GM10266 (cell line): ENCODE results near the gene BLMH.
A peak's percentile ranks its signal among the peaks of the same experiment; 100 is the strongest.
"Not testable (repeated sequence)": the region's sequence is repeated elsewhere in the genome, so short reads cannot be mapped to it uniquely, and the experiment has no call there.

Source experiments
- DNase-seq: peaks from one replicate; pipeline ENCODE4 v3.0.0; 2012; ENCODE audit errors: extremely low spot score
- TF ChIP-seq, protein P1 (sequence below): IDR thresholded peaks from 2 replicates; pipeline ENCODE4 v1.5.1; 2012; ENCODE audit warnings: mild to moderate bottlenecking, low read depth; ENCODE audit not compliant: control insufficient read depth, insufficient read depth; ENCODE audit errors: missing control alignments

The BLMH gene

DNA sequence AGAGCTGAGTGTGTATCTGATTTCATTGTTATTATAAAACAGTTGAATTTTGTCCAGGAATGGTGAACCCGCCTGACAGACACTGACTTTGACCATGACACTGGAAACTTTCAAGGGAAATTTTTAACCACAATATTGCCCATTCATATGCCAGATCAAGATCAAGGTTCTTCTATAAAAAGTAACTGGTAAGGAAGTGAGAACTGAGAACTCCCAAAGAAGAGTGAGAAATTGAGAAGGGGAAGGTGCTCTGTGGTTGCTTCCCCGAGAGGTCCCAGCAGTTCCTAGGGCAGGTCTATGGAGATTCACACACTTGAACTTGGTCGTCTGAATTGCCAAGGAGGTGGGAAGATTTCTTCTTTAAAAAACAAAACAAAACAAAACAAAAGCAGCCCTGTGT is 83.5 kb downstream of the BLMH start:
- TF ChIP-seq, protein P1, sequence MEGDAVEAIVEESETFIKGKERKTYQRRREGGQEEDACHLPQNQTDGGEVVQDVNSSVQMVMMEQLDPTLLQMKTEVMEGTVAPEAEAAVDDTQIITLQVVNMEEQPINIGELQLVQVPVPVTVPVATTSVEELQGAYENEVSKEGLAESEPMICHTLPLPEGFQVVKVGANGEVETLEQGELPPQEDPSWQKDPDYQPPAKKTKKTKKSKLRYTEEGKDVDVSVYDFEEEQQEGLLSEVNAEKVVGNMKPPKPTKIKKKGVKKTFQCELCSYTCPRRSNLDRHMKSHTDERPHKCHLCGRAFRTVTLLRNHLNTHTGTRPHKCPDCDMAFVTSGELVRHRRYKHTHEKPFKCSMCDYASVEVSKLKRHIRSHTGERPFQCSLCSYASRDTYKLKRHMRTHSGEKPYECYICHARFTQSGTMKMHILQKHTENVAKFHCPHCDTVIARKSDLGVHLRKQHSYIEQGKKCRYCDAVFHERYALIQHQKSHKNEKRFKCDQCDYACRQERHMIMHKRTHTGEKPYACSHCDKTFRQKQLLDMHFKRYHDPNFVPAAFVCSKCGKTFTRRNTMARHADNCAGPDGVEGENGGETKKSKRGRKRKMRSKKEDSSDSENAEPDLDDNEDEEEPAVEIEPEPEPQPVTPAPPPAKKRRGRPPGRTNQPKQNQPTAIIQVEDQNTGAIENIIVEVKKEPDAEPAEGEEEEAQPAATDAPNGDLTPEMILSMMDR, result no peak
- DNase-seq, result no peak

DNA sequence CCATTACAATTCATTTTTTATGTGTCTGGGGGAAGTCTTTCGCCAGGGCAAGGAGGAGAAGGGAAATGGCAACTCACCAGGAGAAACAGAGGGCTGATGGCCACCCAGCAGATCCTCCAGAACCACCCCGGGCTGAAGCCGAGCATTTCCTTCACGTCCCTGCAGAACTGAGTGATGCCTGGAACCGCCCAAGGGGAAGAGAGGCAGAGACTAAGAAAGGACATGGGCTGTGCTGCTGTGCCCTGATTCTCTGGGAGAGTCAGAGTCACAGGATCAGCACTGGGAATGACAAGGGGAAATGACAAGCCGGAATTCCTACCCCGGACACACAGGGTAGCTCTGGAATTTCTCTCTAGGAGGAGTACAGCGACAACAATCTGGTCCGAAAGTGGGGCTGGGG is 84.1 kb downstream of the BLMH start:
- no peak for DNase-seq
- TF ChIP-seq, protein P1, result no peak

- DNase-seq, result no peak
- TF ChIP-seq, protein P1, result peak; percentile 12
Measured at GRCh38 chr17:30203471-30203981, 88.2 kb downstream of the BLMH start.

DNA sequence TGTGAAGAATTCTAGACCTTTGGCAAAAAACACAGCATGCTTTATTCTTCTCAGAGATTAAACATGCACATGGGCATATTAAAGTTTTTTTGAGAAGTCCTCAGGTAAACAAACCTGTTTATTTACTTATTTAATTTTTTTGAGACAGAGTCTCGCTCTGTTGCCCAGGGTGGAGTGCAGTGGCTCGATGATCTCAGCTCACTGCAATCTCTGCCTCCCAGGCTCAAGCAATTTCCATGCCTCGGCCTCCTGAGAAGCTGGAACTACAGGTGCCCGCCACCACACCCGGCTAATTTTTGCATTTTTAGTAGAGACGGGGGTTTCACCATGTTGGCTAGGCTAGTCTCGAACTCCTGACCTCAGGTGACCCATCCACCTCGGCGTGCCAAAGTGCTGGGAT is 91.1 kb downstream of the BLMH start:
- not testable (repeated sequence) for DNase-seq

DNA sequence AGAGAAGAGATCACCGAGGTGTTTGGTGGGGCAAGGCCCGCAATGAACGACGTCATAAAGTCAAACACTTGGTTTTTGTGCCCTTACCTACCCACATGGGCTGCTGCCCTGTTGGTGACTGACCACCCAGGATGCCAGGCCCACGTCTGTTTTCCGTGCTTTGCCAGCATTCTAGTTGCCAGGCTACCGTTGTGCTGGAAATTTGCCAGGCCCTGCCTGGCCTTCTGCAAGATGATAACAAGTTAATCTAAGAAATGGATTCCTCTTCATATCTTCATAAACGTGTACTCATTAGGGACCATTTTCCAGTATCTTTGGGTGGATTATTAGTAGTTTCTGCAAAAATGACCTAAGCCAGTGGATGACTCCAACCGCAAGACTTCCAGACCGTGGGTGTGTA is 91.6 kb downstream of the BLMH start:
- no peak for DNase-seq
- TF ChIP-seq, protein P1, result no peak

DNA sequence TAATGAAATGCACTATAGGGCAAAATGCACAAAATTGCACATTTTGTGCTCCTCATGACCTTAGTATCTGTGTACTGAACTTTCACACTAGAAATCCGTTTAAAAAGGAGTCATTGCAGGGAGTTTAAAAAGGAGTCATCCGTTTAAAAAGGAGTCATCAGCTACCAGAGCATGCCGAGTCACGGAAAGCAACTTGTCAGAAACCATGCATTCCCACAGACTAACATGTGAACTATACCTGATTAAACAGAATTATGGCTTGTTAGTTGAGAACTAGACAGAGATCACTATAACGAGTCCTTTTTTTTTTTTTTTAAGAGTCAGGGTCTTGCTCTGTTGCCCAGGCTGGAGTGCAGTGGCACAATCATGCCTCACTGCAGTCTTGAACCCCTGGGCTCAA is 92.1 kb downstream of the BLMH start:
- TF ChIP-seq, protein P1, result no peak
- no peak for DNase-seq
